ENCODE data around the gene BRCC3.

BRCC3 gene

DNA sequence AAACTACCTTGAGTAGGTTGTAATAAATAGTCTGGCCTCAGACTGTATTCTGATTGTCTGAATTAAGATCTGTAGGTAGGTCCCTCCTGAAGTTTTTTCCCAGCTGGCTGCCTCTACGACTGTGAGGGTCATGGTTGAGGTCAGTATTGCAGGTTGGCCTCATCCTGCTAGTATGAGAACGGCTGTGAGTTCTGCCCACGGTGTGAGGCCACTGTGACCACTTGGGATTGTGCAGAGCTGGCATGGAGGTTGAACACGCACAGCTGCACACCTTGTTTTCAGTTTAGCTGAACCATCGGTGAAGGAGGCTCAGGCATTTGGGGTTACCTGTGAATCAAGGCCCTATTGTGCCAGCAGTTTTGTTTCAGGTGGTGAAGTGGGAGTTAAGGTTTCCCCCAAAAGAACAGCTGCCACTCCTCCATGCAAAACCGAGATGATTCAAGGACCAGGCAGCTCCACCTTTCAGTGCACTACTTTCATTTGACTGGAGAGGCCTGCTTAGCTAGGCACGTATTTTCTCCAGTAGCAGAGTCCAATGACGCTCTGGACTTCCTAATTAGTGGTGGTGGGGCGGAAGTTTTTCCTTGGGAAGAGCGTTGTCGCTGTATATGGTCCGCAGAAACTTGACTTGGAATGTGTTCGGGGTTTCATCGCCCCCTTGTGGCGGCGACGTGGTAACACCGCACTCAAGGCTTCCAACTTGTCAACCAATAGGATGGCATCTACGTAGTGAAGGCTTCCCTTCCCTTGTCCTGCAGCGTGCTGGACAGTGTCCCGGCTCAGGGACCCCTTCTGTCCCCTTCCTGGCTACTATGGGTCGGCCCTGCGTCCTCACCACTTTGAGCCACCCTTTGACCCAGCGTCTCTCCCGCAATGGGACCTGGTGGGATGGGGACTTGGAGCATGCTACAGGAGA, 14.2 kb upstream of the BRCC3 start:
- peak; percentile 67 for DNase-seq (ENCODE audit: low spot score)

DNA sequence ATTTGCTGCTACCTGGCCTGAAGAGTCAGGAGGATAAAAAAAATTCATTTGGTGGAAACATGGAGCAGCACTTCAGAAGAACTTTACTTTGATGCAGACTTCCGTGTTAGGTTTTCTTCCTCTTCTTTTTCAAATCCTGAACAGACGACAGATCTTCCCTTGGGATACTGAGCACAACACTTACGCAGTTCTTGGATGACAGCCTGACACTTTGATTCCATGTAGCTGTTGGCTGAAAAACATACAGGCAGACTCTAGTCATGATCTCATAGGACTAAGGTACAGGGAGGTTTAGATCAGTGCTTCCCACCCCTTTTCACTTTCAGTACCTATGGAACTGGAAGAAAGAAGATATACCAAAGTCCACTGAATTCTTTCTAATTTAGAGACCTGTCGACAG, 9.5 kb upstream of the BRCC3 start:
- DNase-seq (ENCODE audit: low spot score): no peak

DNA sequence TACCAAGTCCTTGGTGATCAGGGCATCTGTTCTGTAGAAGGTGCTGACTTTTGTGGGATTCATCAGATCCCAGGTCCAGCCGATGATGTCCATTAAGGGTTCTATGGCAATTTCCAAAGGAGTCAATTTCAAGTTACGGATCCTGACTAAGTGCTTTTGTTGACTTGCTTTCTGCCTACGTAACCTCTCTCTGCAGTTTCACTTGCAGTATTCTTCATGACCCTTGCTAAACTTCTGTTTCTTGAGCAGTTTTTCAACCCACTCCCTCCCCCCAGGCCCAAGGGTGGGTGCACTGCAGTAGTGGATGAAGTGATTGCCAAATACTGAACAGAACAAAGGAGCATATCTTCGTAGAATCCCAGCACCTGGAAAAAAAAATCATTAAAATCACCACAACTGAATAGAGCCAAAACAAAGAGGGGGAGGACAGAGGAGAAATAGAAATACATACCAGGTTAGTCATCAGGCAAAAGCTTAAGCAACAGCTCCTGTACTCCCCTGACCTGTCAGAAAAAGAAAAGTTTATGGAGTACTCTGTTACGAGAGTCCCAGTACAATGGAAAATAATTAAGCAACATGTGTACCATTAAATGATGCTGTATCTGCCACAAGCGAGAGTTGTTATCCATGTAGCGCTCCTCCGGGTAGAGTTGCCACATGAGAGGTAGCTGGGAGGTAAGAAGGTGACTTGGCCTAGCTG, 6.1 kb upstream of the BRCC3 start:
- no peak for DNase-seq (ENCODE audit: low spot score)

DNA sequence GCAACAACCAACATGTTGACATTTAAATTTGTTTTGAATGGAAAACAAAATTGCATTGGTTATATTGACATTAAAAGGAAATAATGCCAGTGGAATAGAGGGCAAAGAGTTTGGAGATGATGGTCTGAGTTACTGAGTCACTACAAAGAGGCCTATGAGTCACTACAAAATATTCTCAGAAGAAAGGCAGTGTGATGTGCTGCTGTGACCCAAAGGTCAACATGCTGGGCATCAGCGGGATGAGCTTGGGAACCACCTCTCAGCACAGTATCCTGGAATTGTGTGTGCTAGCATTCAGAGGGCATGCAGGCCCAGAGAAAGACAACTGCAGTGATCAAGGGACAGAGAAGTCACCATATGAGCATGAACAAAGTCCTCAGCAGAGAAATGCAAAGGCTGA, 3.1 kb upstream of the BRCC3 start:
- no peak for DNase-seq (ENCODE audit: low spot score)

DNA sequence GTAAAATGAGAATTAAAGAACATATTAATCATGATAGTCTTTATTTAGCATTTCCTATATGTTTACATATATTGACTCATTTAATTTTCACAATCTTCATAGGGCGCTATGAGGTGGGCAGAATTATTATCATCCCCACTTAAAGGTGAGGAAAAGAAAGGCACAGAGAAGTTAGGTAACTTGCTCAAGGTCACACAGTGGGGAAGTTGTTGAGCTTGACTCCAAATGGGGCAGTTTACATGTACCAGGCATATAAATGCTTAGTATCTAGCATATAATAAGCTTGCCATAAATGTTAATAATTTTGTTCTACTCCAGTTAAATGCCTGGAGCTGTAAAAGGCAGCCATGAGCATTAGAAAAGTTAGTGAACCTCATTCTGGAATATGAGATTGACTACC, 1.9 kb upstream of the BRCC3 start:
- DNase-seq (ENCODE audit: low spot score): no peak

DNA sequence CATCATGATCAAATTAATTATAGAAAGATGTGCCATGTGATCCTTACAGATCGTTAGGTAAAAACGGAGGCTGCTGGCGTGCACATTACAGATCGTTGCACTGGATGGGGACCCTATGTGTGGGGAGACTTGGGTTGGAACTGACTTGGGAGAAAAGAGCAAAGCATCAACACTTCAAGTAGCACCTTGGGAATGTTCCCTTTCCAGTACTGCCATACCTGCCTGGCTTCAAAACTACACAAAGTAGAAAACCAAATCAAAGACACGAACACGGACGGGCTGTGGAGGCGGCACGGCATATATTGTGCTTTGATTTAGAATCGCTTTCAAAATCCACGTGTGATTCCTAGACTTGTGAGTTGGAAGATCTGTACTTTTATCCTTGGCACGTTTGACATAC, 1.3 kb upstream of the BRCC3 start:
- DNase-seq (ENCODE audit: low spot score): no peak

DNA sequence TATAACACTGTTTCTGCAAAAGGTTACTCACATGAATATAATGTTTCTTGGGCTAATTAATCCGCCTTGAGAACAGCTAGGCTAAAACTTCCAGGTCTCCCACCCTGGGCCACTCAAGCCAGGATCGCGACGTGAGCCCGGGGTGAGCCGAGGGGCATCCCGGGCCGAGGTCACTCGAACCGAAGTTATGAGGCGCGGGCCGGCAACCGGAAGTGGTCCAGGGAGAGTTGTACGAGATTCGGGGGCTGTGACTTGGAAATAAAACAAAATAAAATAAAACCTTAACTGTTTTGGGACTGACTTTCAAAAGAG, 689 bp upstream of the BRCC3 start:
- peak; percentile 33 for DNase-seq (ENCODE audit: low spot score)

DNA sequence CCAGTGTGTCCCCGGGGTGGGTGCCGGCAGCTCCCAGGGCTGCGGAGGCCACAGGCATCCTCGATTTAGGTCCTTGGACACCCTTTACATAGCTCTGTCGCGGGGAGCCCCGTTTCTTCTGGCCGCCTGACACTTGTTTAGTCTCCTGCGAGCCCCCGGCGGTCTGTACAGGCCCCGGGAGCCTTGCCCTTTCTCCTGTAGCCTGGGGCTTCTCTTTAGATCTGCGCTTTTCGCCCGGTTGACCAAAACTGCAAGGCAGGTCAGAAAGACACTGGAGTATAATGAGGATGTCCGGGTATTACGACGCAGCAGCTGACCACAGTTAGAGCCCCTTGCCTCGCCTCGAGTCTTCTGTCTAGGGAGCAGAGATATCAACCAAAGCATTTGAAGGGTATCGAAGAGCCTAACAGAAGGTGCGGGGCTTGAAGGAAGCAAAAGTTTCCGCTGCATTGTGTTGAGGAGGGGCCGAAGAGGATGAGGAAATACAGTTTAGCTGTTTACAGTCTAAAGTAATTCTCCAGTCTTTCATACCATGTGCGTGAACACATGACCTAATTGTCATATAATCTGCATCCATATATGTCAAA, 479 bp downstream of the BRCC3 start:
- DNase-seq (ENCODE audit: low spot score): no peak

DNA sequence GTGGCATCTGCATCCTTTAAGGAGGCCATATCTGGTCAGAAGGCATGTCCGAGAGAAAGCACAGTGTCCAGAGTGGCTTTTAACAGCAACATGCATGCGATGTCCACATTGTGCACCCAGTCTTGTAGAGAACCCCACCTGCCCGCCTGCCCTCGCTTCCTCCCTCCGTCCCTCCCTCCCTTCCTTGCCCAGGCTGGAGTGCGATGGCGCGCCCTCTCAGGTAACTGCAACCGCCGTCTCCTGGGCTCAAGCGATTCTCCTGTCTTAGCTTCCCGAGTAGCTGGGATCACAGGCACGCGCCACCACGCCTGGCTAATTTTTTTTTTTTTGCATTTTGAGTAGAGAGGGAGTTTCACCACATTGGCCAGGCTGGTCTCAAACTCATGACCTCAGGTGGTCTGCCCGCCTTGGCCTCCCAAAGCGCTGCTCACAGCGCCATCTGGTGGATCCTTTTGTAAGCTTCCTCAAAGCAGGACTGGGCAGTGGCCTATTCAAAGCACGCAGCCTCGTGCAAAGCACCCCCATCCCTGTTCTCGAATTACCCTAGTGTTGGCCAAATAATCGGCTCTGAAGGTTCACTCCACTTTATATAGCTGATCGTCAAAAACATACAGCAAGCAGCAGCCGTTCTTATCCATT, 15.0 kb downstream of the BRCC3 start:
- peak; percentile 38 for DNase-seq (ENCODE audit: low spot score)

DNA sequence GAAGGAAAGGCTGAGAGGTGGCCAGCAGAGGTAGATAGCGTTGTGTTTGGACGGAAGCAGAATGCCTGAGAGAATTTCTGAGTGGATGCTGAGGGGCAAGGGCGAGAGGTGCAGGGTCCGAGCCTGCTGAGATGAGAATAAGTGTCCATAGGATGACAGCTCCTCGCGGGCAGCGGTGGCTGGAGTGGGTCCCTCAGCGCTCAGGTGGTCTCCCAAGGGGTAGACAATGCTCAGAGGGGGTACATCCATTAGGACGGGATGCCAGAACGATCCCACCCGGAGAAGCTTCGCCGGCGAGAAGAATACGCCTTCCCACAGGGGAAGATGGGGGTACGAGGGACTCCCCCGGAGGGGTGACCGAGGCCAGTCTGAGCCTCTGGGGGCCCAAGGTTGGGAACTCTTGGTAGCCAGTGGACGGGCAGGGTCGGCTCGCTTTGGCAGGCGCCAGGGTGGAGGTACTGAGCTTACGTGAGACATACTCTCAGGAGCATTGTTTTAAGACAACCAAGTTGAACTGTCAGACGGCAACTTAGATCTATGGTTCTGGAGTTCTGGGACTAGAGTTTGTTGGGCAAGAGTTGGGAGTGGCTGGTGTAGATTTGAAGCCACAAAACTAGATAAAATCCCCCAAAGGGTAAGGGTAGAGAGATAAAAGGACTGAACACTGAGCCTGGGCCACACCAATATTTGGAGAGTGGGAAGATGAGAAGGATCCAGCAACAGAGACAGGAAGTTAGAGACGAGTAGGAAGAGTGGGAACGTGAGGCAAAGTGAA, 15.8 kb downstream of the BRCC3 start:
- no peak for DNase-seq (ENCODE audit: low spot score)

DNA sequence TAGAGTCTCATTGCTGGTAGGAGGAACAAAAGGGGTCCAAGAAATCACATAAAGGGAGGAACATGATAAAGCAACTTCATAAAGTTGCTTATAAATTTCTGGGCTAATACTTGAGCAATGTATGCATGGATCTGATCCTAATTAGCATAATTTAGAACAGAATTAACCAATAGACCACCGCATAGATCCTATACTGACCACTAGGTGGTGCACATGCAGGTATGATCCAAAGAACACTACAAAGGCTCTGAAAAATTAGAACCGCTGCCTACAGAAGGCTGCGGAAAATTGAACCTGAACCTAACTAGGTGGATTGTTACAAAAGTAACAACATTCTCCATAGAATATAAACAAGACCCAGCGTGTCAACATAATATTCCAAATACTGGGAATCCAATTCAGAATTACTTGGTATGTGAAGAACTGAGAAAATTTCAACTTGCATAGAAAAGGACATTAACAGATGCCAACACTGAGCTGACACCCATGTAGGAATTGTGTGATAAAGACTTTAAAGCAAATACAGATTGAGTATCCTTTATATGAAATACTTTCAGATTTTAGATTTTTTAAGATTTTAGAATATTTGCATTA, 23.3 kb downstream of the BRCC3 start:
- DNase-seq (ENCODE audit: low spot score): peak; percentile 17

DNA sequence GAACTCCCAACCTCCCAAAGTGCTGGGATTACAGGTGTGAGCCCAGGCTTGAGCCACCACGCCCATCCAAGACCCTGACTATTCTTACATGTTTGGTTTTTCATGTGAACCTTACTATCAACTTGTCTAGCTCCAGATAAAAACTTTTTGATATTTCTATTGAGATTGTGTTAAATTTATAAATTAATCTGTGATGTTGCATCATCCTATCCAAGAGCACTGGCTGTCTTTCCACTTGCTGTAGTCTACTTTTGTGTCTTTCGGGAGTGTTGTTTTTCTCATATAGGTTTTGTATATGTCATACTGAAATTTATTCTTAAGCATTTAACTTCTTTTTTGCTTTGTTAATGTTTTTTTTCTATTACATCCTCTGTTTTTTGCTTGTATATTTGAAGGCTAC, 34.6 kb downstream of the BRCC3 start:
- no peak for DNase-seq (ENCODE audit: low spot score)

DNA sequence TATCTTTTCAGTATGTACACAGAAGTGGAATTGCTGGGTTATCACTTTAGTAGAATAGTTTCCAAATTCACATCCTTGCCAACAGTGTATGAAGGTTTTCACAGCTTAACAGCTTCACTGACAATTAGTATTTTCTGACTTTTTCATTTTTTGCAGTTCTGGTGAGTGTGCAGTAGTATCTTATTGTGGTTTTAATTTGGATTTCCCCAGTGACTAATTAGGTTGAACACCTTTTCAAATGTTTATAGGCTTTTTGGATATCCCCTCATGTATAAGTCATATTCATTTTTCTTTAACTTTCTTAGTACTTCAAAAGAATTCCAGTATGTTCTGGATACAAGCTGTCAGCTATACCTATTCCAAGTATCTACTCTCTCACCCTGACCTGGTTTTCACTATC, 37.1 kb downstream of the BRCC3 start:
- DNase-seq (ENCODE audit: low spot score): no peak

DNA sequence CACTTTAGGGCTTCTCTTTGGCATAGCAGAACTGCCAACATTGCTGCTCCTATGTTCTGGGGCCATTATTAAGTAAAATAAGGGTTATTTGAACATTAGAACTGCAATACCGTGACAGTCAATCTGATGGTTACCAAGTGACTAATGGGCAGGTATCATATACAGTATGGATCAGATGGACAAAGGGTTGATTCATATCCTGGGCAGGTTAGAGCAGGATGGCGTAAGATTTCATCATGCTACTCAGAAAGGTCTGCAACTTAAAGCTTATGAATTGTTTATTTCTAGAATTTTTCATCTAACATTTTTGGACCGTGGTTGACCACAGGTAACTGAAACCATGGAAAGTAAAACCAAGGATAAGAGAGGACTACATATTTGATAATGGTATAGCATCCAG, 40.9 kb downstream of the BRCC3 start:
- no peak for DNase-seq (ENCODE audit: low spot score)

DNA sequence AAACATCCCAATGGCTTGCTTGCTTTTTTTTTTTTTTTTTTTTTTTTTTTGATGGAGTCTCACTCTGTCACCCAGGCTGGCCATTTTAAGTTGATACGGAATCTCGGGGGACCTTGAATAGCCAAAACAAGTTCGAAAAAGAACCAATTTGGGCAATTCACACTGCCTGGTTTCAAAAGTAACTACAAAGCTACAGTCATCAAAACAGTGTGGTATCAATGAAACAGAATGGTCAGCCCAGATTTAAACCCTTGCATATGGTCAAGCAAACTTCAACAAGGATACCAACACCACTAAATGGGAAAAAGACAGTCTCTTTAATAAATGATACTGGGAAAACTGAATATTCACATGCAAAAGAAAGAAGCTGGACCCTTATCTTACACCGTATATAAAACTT, 41.8 kb downstream of the BRCC3 start:
- DNase-seq (ENCODE audit: low spot score): no peak

DNA sequence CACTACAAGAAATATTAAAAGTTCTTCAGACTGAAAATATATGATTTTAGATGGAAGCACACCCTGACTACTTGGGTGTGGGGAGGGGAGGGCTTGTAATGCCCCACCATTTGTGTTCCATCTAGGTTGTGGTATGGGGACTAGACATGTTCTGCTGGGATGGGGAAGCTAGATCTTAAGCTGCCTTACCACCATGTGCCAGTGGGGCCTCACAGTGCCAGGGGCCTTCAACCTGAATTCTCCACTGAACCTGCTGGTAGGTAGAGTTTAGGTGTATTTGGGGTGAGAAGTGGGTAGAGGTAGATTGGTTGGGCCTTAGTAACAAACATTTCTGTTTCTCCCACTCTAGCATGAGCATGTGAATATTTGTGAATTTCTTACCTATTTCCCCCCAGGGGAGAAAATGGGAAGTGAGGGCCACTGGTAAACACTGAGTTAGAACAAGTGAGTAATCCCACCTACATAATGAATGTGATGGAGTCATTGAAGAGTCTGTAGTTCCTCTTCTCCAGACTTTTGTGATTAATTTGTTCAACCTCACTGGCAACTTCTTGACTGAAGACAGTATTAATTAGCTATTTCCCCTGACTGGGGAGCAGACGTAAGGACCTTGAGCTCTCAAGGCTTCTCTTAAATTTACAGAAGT, 44.0 kb downstream of the BRCC3 start:
- DNase-seq (ENCODE audit: low spot score): no peak

DNA sequence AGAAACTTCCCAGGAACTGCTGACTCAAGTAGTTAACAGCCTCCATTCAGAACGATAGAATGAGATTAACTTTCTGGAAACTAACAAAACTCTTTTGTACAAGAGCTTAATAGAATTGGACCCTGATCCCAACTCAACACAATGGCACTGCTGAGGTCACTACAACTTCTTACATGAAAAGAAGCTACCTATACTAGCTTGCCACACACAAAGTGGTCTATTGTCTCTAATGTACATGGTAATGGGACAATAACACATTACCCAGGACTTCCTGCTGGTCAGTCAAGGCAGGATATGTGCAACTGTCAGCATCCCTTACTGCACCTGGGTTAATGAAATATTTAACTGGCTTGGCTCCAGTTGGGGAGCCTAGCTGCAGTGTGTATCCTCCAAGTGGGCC, 56.2 kb downstream of the BRCC3 start:
- DNase-seq (ENCODE audit: low spot score): no peak

DNA sequence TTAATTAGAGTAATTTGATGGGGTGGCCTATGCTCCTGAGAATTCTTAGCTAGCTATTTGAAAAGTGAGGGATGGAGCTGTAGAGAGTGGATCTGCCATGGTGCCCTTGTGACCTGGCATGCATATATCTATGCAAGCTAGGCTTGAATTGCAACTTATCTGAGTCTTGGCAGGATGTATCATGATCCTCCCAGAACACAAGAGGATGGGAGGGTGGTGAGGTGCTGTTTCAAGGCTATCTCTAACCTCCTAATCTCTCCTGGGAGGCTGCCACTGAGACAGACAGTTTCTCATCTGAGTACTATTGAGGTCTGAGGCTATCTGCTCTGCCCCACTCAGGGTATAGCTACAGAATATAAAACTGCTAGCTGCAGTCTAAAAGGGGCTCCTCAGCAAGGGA, 56.6 kb downstream of the BRCC3 start:
- no peak for DNase-seq (ENCODE audit: low spot score)

DNA sequence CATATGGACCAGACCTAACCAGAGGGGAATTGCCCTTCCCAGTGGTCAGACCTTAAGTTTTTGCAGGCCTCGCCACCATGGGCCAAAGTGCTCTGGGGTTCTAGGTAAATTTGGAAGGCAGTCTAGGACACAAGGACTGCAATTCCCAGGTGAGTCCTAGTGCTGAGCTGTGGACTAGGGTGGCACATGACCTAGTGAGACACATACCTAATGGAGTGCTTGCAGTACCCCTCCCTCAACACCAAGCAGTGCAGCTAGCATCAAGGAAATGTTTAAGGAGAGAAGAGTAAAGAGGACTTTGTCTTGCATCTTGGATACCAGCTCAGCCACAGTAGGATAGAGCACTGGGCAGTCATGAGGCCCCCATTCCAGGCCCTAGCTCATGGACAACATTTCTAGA, 60.8 kb downstream of the BRCC3 start:
- no peak for DNase-seq (ENCODE audit: low spot score)

DNA sequence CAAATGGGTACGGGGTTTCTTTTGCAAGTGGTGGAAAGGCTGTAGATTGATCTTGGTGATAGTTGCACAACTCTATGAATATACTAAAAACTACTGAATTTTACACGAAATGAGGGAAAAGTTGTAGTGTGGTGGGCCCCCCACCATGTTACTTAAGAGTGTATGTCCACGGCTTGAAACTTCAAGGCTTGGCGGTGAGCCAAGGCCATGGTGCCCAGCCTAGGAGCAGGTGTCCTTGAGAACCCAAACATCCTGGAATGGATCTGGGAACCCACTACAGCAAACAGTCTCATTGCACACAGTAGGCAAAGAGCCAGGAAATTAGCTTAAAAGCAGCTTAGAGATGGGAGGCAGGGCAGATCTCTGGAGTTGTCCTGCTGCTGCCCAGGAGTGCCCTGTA, 62.9 kb downstream of the BRCC3 start:
- DNase-seq (ENCODE audit: low spot score): no peak

DNA sequence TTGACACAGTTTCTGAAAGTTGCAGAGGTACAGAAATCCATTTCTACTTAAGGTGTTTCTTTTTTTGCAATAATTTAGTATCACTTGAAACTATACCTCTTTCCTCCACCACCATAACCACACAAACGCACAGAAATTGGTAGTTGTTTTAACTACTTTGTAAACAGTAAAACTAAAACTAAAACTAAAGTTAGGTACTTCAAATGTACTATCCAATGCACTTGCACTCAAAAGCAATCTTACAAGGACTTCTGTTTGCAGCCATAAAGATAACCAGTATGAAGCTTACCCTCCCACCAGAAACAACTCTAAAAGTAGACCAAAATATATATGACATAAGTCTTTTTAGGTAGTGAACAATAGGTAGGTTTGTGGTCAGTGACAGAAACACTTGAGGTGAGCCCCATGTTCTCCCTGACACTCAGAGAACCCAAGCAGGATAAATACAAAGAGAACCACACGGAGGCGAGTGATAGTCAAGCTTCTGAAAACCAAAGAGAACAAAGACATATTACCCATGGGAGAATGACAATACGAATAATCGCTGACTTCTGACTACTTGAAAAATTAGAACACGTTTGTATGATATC, 72.7 kb downstream of the BRCC3 start:
- DNase-seq (ENCODE audit: low spot score): no peak

Measured in iPS-NIHi11 (cell line).